Stomach smooth muscle (tissue), 2 donors: ENCODE measurements around the gene C1D.

Experiments
- H3K27ac ChIP-seq: one replicate; pipeline ENCODE4 v1.7.0; 2013; ENCODE audit warnings: mild to moderate bottlenecking, low read length, inconsistent platforms
- H3K27me3 ChIP-seq, 2 donors: one replicate each; pipeline ENCODE4 v1.7.0; 2013; ENCODE audit warnings: low read length in 2 of 2; ENCODE audit not compliant: insufficient read depth in 2 of 2, control insufficient read depth in 1 of 2
- H3K36me3 ChIP-seq, 2 donors: one replicate each; pipeline ENCODE4 v1.7.0; 2013; ENCODE audit warnings: low read length in 2 of 2; ENCODE audit not compliant: control insufficient read depth in 2 of 2, insufficient read depth in 2 of 2
- H3K4me1 ChIP-seq: one replicate; pipeline ENCODE4 v1.7.0; 2013; ENCODE audit warnings: low read length; ENCODE audit not compliant: control insufficient read depth, insufficient read depth
- H3K4me3 ChIP-seq, 2 donors: one replicate each; pipeline ENCODE4 v1.7.0; 2013; ENCODE audit warnings: low read length in 2 of 2
- H3K9ac ChIP-seq, 2 donors: one replicate each; pipeline ENCODE4 v1.7.0; 2013; ENCODE audit warnings: low read length in 2 of 2, mild to moderate bottlenecking in 1 of 2
- H3K9me3 ChIP-seq, 2 donors: one replicate each; pipeline ENCODE4 v1.7.0; 2013; ENCODE audit warnings: low read length in 2 of 2; ENCODE audit not compliant: control insufficient read depth in 2 of 2
- donor health status: healthy.
- donor health status: Pancreatic carcinoma.

C1D gene

GRCh38 chr2:68040078-68040477 lies 22.7 kb downstream of the C1D start:
- H3K36me3 ChIP-seq = no peaks in the 10 kb centered on the region

GRCh38 chr2:68039317-68039716 lies 23.5 kb downstream of the C1D start:
- no peaks in the 10 kb centered on the region for H3K9me3 ChIP-seq
- H3K9ac ChIP-seq = no peak overlapping the region
- H3K4me3 ChIP-seq = no peak overlapping the region
- H3K27me3 ChIP-seq = no peaks in the 10 kb centered on the region
- no peak overlapping the region for H3K27ac ChIP-seq
- H3K36me3 ChIP-seq = no peaks in the 10 kb centered on the region
- H3K4me1 ChIP-seq = peaks cover 5% of the 10 kb centered on the region

More at GRCh38 chr2:68040078-68040477, 22.7 kb downstream of the C1D start:
- Histone ChIP-seq H3K4me1 (peaks cover 5% of the 10 kb centered on the region), H3K9me3 (no peaks in the 10 kb centered on the region), H3K27me3 (no peaks in the 10 kb centered on the region), H3K27ac (no peak overlapping the region), H3K9ac (no peak overlapping the region), H3K4me3 (no peak overlapping the region)

GRCh38 chr2:68032702-68033101 lies 30.1 kb downstream of the C1D start:
- Histone ChIP-seq H3K4me1 (no peaks in the 10 kb centered on the region), H3K9me3 (no peaks in the 10 kb centered on the region), H3K27ac (no peak overlapping the region), H3K27me3 (no peaks in the 10 kb centered on the region), H3K36me3 (no peaks in the 10 kb centered on the region), H3K4me3 (no peak overlapping the region), H3K9ac (no peak overlapping the region)

GRCh38 chr2:68031542-68032160 lies 31.2 kb downstream of the C1D start:
- peak overlapping the region in 1 of 2 donors; percentile 23 for H3K9ac ChIP-seq
- H3K36me3 ChIP-seq = no peaks in the 10 kb centered on the region
- H3K27ac ChIP-seq = no peak overlapping the region
- no peaks in the 10 kb centered on the region for H3K9me3 ChIP-seq
- no peaks in the 10 kb centered on the region for H3K27me3 ChIP-seq
- H3K4me1 ChIP-seq = no peaks in the 10 kb centered on the region
- H3K4me3 ChIP-seq = peak overlapping the region in 1 of 2 donors; percentile 33

GRCh38 chr2:68031043-68031442 lies 31.8 kb downstream of the C1D start:
- H3K4me3 ChIP-seq = peak overlapping the region in 1 of 2 donors; percentile 33
- peak overlapping the region in 1 of 2 donors; percentile 23 for H3K9ac ChIP-seq
- H3K36me3 ChIP-seq = no peaks in the 10 kb centered on the region
- H3K4me1 ChIP-seq = no peaks in the 10 kb centered on the region
- no peaks in the 10 kb centered on the region for H3K27me3 ChIP-seq
- H3K27ac ChIP-seq = no peak overlapping the region
- H3K9me3 ChIP-seq = no peaks in the 10 kb centered on the region

- Histone ChIP-seq H3K27ac (no peak overlapping the region), H3K4me1 (no peaks in the 10 kb centered on the region), H3K9me3 (no peaks in the 10 kb centered on the region), H3K27me3 (no peaks in the 10 kb centered on the region), H3K4me3 (no peak overlapping the region), H3K36me3 (no peaks in the 10 kb centered on the region), H3K9ac (no peak overlapping the region)
Observed at GRCh38 chr2:68030529-68030928, 32.3 kb downstream of the C1D start.

GRCh38 chr2:68027959-68028358 lies 34.8 kb downstream of the C1D start:
- Histone ChIP-seq H3K4me1 (no peaks in the 10 kb centered on the region), H3K27me3 (no peaks in the 10 kb centered on the region), H3K9ac (no peak overlapping the region), H3K27ac (no peak overlapping the region), H3K36me3 (no peaks in the 10 kb centered on the region), H3K4me3 (no peak overlapping the region), H3K9me3 (no peaks in the 10 kb centered on the region)

GRCh38 chr2:68024450-68024849 lies 38.4 kb downstream of the C1D start:
- no peak overlapping the region for H3K27ac ChIP-seq
- H3K4me1 ChIP-seq = no peaks in the 10 kb centered on the region
- H3K27me3 ChIP-seq = no peaks in the 10 kb centered on the region
- H3K9ac ChIP-seq = no peak overlapping the region
- no peak overlapping the region for H3K4me3 ChIP-seq
- no peaks in the 10 kb centered on the region for H3K9me3 ChIP-seq
- no peaks in the 10 kb centered on the region for H3K36me3 ChIP-seq

- Histone ChIP-seq H3K9me3 (no peaks in the 10 kb centered on the region), H3K36me3 (no peaks in the 10 kb centered on the region), H3K27me3 (no peaks in the 10 kb centered on the region), H3K4me1 (no peaks in the 10 kb centered on the region), H3K9ac (no peak overlapping the region), H3K4me3 (no peak overlapping the region), H3K27ac (no peak overlapping the region)
Observed at GRCh38 chr2:68023904-68024303, 38.9 kb downstream of the C1D start.

GRCh38 chr2:68018727-68019126 lies 44.1 kb downstream of the C1D start:
- Histone ChIP-seq H3K36me3 (no peaks in the 10 kb centered on the region), H3K4me1 (no peaks in the 10 kb centered on the region), H3K27ac (no peak overlapping the region), H3K9ac (no peak overlapping the region), H3K27me3 (no peaks in the 10 kb centered on the region), H3K9me3 (no peaks in the 10 kb centered on the region), H3K4me3 (no peak overlapping the region)

GRCh38 chr2:68009526-68009925 lies 53.3 kb downstream of the C1D start:
- Histone ChIP-seq H3K36me3 (no peaks in the 10 kb centered on the region), H3K4me1 (no peaks in the 10 kb centered on the region), H3K9me3 (no peaks in the 10 kb centered on the region), H3K27me3 (no peaks in the 10 kb centered on the region), H3K27ac (no peak overlapping the region), H3K9ac (no peak overlapping the region), H3K4me3 (no peak overlapping the region)
